Transverse colon (tissue), 4 donors: Measurements from ENCODE around the gene EME2. TPM values are rescaled to one million over a fixed set of nuclear protein-coding genes. Genes with fewer than 3 reads are reported as not detected.
"Not testable (repeated sequence)": the region's sequence is repeated elsewhere in the genome, so short reads cannot be mapped to it uniquely, and the experiment has no call there.

ENCODE experiments used
- DNase-seq: peaks from one replicate; pipeline ENCODE4 v3.0.0-alpha.2; 2019
- H3K27ac ChIP-seq, 4 donors: fragments of 200-600 bp; sonication (generic); 2 replicates each; pipeline ENCODE4 v1.5.1; 2016 to 2018; ENCODE audit warnings: inconsistent platforms in 4 of 4
- H3K27me3 ChIP-seq: fragments of 200-600 bp; sonication (generic); 2 replicates; pipeline ENCODE4 v1.5.1; 2017; ENCODE audit warnings: inconsistent platforms
- H3K36me3 ChIP-seq, 4 donors: fragments of 200-600 bp; sonication (generic); 2 replicates each; pipeline ENCODE4 v1.5.1; 2017 to 2019; ENCODE audit warnings: inconsistent platforms in 4 of 4
- H3K4me1 ChIP-seq, 4 donors: fragments of 200-600 bp; sonication (generic); 2 replicates each; pipeline ENCODE4 v1.5.1; 2017 to 2020; ENCODE audit warnings: inconsistent platforms in 4 of 4
- H3K4me3 ChIP-seq, 4 donors: fragments of 200-600 bp; sonication (generic); 1 replicate in 1 of 4; 2 replicates in 3 of 4; pipeline versions ENCODE4 v1.5.1 to v1.6.1; 2017 to 2019; ENCODE audit warnings: inconsistent platforms in 4 of 4
- H3K9me3 ChIP-seq, 2 donors: fragments of 200-600 bp; sonication (generic); 2 replicates each; pipeline ENCODE4 v1.5.1; 2017 to 2019; ENCODE audit warnings: inconsistent platforms in 2 of 2
- CTCF ChIP-seq, 5 experiments: fragments of 200-600 bp in 3 of 5; fragments of 450-650 bp in 2 of 5; sonication (generic) in 3 of 5; IDR thresholded peaks; 1 replicate in 2 of 5; 2 replicates in 3 of 5; pipeline ENCODE4 v1.5.1; 2016 to 2017; ENCODE audit warnings: antibody characterized with exemption in 5 of 5, inconsistent platforms in 3 of 5, mild to moderate bottlenecking in 2 of 5, moderate library complexity in 1 of 5
- EP300 ChIP-seq: sonication (generic); formaldehyde crosslinking; IDR thresholded peaks from one replicate; pipeline ENCODE4 v1.6.1; 2017; ENCODE audit warnings: antibody characterized with exemption, low read depth
- POLR2A ChIP-seq: fragments of 450-650 bp; IDR thresholded peaks from one replicate; pipeline ENCODE4 v1.6.1; 2016; ENCODE audit warnings: antibody characterized with exemption, mild to moderate bottlenecking, moderate library complexity
- POLR2AphosphoS5 ChIP-seq, 3 donors: sonication (generic); formaldehyde crosslinking; IDR thresholded peaks; one replicate each; pipeline ENCODE4 v1.6.1; 2016; ENCODE audit warnings: antibody characterized with exemption in 3 of 3
- WGBS, 2 donors: methylation state at CpG; one replicate each; pipeline ENCODE4 v1.1.5; 2018; ENCODE audit warnings: low coverage in 1 of 2; 5-methylcytosine and 5-hydroxymethylcytosine counted together
- in situ Hi-C, 4 donors: fragments of 200-750 bp; cut with MboI; loops; one replicate each; pipeline versions ENCODE4 v1.15.0 to v1.15.1; 2017; ENCODE audit warnings: low sequenced_read_pairs in 3 of 4, low pct_ligation_motif_present in 1 of 4, low pct_unique_long_range_greater_than_20kb in 1 of 4
- intact Hi-C: fragments of 100-400 bp; cut with DNase I; formaldehyde crosslinking; loops from one replicate; pipeline ENCODE4 v1.15.1; 2023; ENCODE audit warnings: low total_unique reads
- total RNA-seq, 4 donors: library from RNA; depleted of rRNA; stranded (reverse); fragments of >200 nt; gene quantifications; one replicate each; pipeline ENCODE4 v1.1.0, GENCODE V29; 2016

The EME2 gene
- total RNA-seq, 4 donors from 2014 or later: 23.6 to 173 (median 45.4) TPM

- TF ChIP-seq POLR2AphosphoS5 (IDR thresholded peaks at IDR 0.05): no peak
- no peak for TF ChIP-seq CTCF (IDR thresholded peaks at IDR 0.05)
- TF ChIP-seq POLR2A: no peak
- no peak for TF ChIP-seq EP300
- no peaks in the 10 kb centered on the region for H3K4me1 ChIP-seq
- peaks cover 0 to 3% (median 2%) of the 10 kb centered on the region in 4 donors for H3K36me3 ChIP-seq
- H3K27ac ChIP-seq: no peak overlapping the region
- DNase-seq: no peak
- intact Hi-C loops (no loop called here), in situ Hi-C loops (no loop called here)
- WGBS, 2 donors: 85 to 95% methylated on average over 3 to 7 of the region's 7 CpGs
- no peaks in the 10 kb centered on the region for H3K9me3 ChIP-seq
- H3K27me3 ChIP-seq: no peaks in the 10 kb centered on the region
- no peak overlapping the region for H3K4me3 ChIP-seq
These were observed 41.5 kb upstream of the EME2 start for GRCh38 chr16:1731073-1731472.

GRCh38 chr16:1731603-1732002 lies 41.0 kb upstream of the EME2 start:
- Histone ChIP-seq H3K36me3 (no peaks in the 10 kb centered on the region), H3K27ac (no peak overlapping the region), H3K27me3 (no peaks in the 10 kb centered on the region), H3K9me3 (no peaks in the 10 kb centered on the region), H3K4me1 (no peaks in the 10 kb centered on the region), H3K4me3 (no peak overlapping the region)
- no peak for DNase-seq
- WGBS, 2 donors: 77 to 100% methylated on average over 1 to 7 of the region's 7 CpGs
- intact Hi-C loops: no loop called here
- no peak for TF ChIP-seq POLR2A
- TF ChIP-seq EP300: no peak
- TF ChIP-seq POLR2AphosphoS5 (IDR thresholded peaks at IDR 0.05): no peak
- TF ChIP-seq CTCF (IDR thresholded peaks at IDR 0.05): no peak
- in situ Hi-C loops: no loop called here

- no peaks in the 10 kb centered on the region for H3K9me3 ChIP-seq
- H3K4me3 ChIP-seq: no peak overlapping the region
- H3K4me1 ChIP-seq: no peaks in the 10 kb centered on the region
- no peaks in the 10 kb centered on the region for H3K36me3 ChIP-seq
- in situ Hi-C loops: no loop called here
- H3K27ac ChIP-seq: no peak overlapping the region
- 91% methylated on average over 7 of the region's 14 CpGs; no CpG with 5 or more reads in 1 of the 2 donors for WGBS, 2 donors
- H3K27me3 ChIP-seq: no peaks in the 10 kb centered on the region
- no peak for DNase-seq
- intact Hi-C loops: no loop called here
- TF ChIP-seq EP300 (no peak), POLR2AphosphoS5 (IDR thresholded peaks at IDR 0.05) (no peak)
These were observed 40.5 kb upstream of the EME2 start for GRCh38 chr16:1732071-1732470.

- H3K4me3 ChIP-seq, intact Hi-C loops, H3K27ac ChIP-seq, H3K27me3 ChIP-seq, H3K4me1 ChIP-seq, DNase-seq, H3K36me3 ChIP-seq, in situ Hi-C loops, H3K9me3 ChIP-seq: not testable (repeated sequence)
- WGBS, 2 donors: 90% methylated on average over 21 of the region's 21 CpGs; no CpG with 5 or more reads in 1 of the 2 donors
These were observed 40.0 kb upstream of the EME2 start for GRCh38 chr16:1732551-1732987.

GRCh38 chr16:1734123-1734522 lies 38.5 kb upstream of the EME2 start:
- H3K36me3 ChIP-seq: no peaks in the 10 kb centered on the region

More at GRCh38 chr16:1734123-1734522, 38.5 kb upstream of the EME2 start:
- H3K9me3 ChIP-seq: no peaks in the 10 kb centered on the region
- 93% methylated on average over 16 of the region's 22 CpGs; no CpG with 5 or more reads in 1 of the 2 donors for WGBS, 2 donors
- DNase-seq: no peak
- H3K4me1 ChIP-seq: no peaks in the 10 kb centered on the region
- H3K27ac ChIP-seq: no peak overlapping the region
- in situ Hi-C loops (no loop called here), intact Hi-C loops (no loop called here)
- no peak for TF ChIP-seq POLR2A
- no peak for TF ChIP-seq EP300
- no peak for TF ChIP-seq POLR2AphosphoS5 (IDR thresholded peaks at IDR 0.05)
- TF ChIP-seq CTCF (IDR thresholded peaks at IDR 0.05): no peak
- H3K27me3 ChIP-seq: no peaks in the 10 kb centered on the region
- no peak overlapping the region for H3K4me3 ChIP-seq
